ENCODE results near the gene SLC35D3.

Gene SLC35D3

GRCh38 chr6:136886091-136886490 is 36.0 kb upstream of the SLC35D3 start:
- H3K4me1 ChIP-seq (ENCODE audit: control insufficient read depth, low read length): peaks cover 12% of the 10 kb centered on the region
- no peak overlapping the region for H3K4me2 ChIP-seq (ENCODE audit: low read length)
- H3F3A ChIP-seq (ENCODE audit: control insufficient read depth, insufficient read depth): no peaks in the 10 kb centered on the region; the same call in 1 of the 2 replicates
- H3K9me3 ChIP-seq (ENCODE audit: control insufficient read depth, insufficient read depth, low read length): no peaks in the 10 kb centered on the region
- H4K20me1 ChIP-seq (ENCODE audit: control insufficient read depth, insufficient read depth, low read depth, low read length): no peaks in the 10 kb centered on the region
- H3K79me2 ChIP-seq (ENCODE audit: control insufficient read depth, low read length): no peaks in the 10 kb centered on the region
- H3K36me3 ChIP-seq (ENCODE audit: control insufficient read depth, low read length): no peaks in the 10 kb centered on the region
- H3K27ac ChIP-seq (ENCODE audit: low read depth, low read length): no peak overlapping the region
- H3K27me3 ChIP-seq (ENCODE audit: control insufficient read depth, low read length): no peaks in the 10 kb centered on the region
- H3K4me3 ChIP-seq (ENCODE audit: low read length): no peak overlapping the region
- TF ChIP-seq EZH2phosphoT487 (IDR thresholded peaks at IDR 0.05; ENCODE audit: borderline replicate concordance, low read length) (no peak), CTCF (IDR thresholded peaks at IDR 0.05; ENCODE audit: low read depth, low read length, poor library complexity, severe bottlenecking) (no peak)
- H3K9me2 ChIP-seq (replicated peaks; ENCODE audit: control insufficient read depth, low read length): no peaks in the 10 kb centered on the region

- H3K4me3 ChIP-seq (ENCODE audit: low read length): no peak overlapping the region
- no peaks in the 10 kb centered on the region for H4K20me1 ChIP-seq (ENCODE audit: control insufficient read depth, insufficient read depth, low read depth, low read length)
- H3K79me2 ChIP-seq (ENCODE audit: control insufficient read depth, low read length): no peaks in the 10 kb centered on the region
- no peak overlapping the region for H3K4me2 ChIP-seq (ENCODE audit: low read length)
- no peaks in the 10 kb centered on the region for H3K9me2 ChIP-seq (replicated peaks; ENCODE audit: control insufficient read depth, low read length)
- no peaks in the 10 kb centered on the region for H3K9me3 ChIP-seq (ENCODE audit: control insufficient read depth, insufficient read depth, low read length)
- H3K36me3 ChIP-seq (ENCODE audit: control insufficient read depth, low read length): no peaks in the 10 kb centered on the region
- no peak for TF ChIP-seq CTCF (IDR thresholded peaks at IDR 0.05; ENCODE audit: low read depth, low read length, poor library complexity, severe bottlenecking)
- no peak overlapping the region for H3K27ac ChIP-seq (ENCODE audit: low read depth, low read length)
- peaks cover 12% of the 10 kb centered on the region for H3K4me1 ChIP-seq (ENCODE audit: control insufficient read depth, low read length)
- H3F3A ChIP-seq (ENCODE audit: control insufficient read depth, insufficient read depth): no peaks in the 10 kb centered on the region; the same call in 1 of the 2 replicates
- no peaks in the 10 kb centered on the region for H3K27me3 ChIP-seq (ENCODE audit: control insufficient read depth, low read length)
These were observed 34.1 kb upstream of the SLC35D3 start for GRCh38 chr6:136887953-136888352.

- TF ChIP-seq EZH2phosphoT487 (IDR thresholded peaks at IDR 0.05; ENCODE audit: borderline replicate concordance, low read length): no peak
- TF ChIP-seq CTCF (IDR thresholded peaks at IDR 0.05; ENCODE audit: low read depth, low read length, poor library complexity, severe bottlenecking): no peak
- peaks cover 12% of the 10 kb centered on the region for H3K4me1 ChIP-seq (ENCODE audit: control insufficient read depth, low read length)
- H3K4me2 ChIP-seq (ENCODE audit: low read length): peak overlapping the region; percentile 28
- no peaks in the 10 kb centered on the region for H3K79me2 ChIP-seq (ENCODE audit: control insufficient read depth, low read length)
- H3F3A ChIP-seq (ENCODE audit: control insufficient read depth, insufficient read depth): no peaks in the 10 kb centered on the region; the same call in 1 of the 2 replicates
- H3K9me3 ChIP-seq (ENCODE audit: control insufficient read depth, insufficient read depth, low read length): no peaks in the 10 kb centered on the region
- H3K4me3 ChIP-seq (ENCODE audit: low read length): no peak overlapping the region
- H3K27ac ChIP-seq (ENCODE audit: low read depth, low read length): no peak overlapping the region
- H4K20me1 ChIP-seq (ENCODE audit: control insufficient read depth, insufficient read depth, low read depth, low read length): no peaks in the 10 kb centered on the region
- no peaks in the 10 kb centered on the region for H3K9me2 ChIP-seq (replicated peaks; ENCODE audit: control insufficient read depth, low read length)
- no peaks in the 10 kb centered on the region for H3K36me3 ChIP-seq (ENCODE audit: control insufficient read depth, low read length)
- no peaks in the 10 kb centered on the region for H3K27me3 ChIP-seq (ENCODE audit: control insufficient read depth, low read length)
These were observed 32.6 kb upstream of the SLC35D3 start for GRCh38 chr6:136889271-136890193.
